PFSK-1 (cell line): ENCODE results near the gene ZNF471. TPM values are rescaled to one million over a fixed set of nuclear protein-coding genes. Genes with fewer than 3 reads are reported as not detected.

Source experiments
- FOXP2 ChIP-seq: optimal IDR thresholded peaks from 2 replicates; pipeline ENCODE3; 2011; ENCODE audit warnings: borderline replicate concordance, control low read depth, inconsistent platforms; ENCODE audit not compliant: insufficient read depth; ENCODE audit errors: extremely low read length, extremely low read depth
- POLR2AphosphoS5 ChIP-seq: IDR thresholded peaks from 2 replicates; pipeline ENCODE4 v1.6.1; 2012; ENCODE audit warnings: low read depth, mild to moderate bottlenecking, control low read depth, low read length, moderate library complexity
- SIN3A ChIP-seq: IDR thresholded peaks from 2 replicates; pipeline ENCODE4 v1.6.1; 2012; ENCODE audit warnings: mild to moderate bottlenecking, low read length, moderate library complexity, borderline replicate concordance; ENCODE audit not compliant: insufficient read depth
- TAF1 ChIP-seq: IDR thresholded peaks from 2 replicates; pipeline ENCODE4 v1.6.1; 2012; ENCODE audit warnings: low read length, control low read depth, borderline replicate concordance; ENCODE audit not compliant: insufficient read depth
- polyA plus RNA-seq: library from polyadenylated mRNA; unstranded; fragments of >200 nt; gene quantifications from one replicate; pipeline ENCODE4 v1.2.1, GENCODE V29; 2012; ENCODE audit warnings: low read depth, missing spikeins; ENCODE audit not compliant: insufficient read length
- TF ChIP-seq, protein P1 (sequence below), 2 experiments: IDR thresholded peaks; 2 replicates each; pipeline versions ENCODE4 v1.6.1 to v1.8.0; 2011 to 2012; ENCODE audit warnings: low read depth in 2 of 2, low read length in 2 of 2, control low read depth in 1 of 2, inconsistent platforms in 1 of 2, mild to moderate bottlenecking in 1 of 2, moderate library complexity in 1 of 2; ENCODE audit not compliant: insufficient read depth in 1 of 2

ZNF471 gene
- polyA plus RNA-seq, result 0.55 TPM

DNA sequence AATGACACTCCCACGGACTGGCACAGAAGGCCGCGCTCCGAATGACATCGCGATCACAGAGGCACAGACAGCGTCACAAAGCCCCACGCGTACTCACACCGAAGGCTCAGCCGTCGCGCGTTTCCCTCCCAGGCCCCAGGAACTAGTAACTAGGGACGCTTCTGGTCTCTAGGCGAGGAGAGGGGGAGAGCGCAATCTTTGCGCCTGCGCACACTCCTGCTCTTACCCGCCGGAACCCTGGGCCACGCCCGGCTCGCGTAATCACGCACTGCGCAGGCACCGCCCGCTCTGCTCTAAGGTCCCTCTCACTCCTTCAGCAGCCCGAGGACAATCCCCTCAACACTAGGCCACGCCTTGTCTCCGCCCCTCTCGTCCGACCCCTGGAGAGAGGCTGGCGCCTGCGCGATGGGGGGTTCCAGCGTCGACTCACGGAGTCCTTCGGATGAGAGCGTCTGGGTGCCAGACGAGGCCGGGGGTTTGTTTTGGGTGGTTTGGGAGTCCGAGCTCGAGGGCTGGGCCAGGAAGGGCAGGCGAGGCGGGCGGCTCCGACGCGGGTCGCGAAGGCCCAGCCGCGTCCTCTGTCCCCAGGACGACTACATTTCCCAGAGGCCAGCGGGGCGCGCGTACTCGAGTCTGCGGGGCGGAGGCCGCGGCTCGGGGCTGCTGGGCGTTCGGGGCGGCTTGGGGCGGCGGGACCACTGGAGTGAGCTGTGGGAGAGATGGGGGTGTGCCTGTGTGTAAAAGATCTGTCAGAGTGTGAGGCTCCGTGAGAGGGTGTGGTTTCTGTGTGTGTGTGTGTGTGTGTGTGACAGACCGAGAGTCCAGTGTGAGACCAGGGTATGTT is at the start of gene ZNF471:
ZNF471 (plus strand) TSS at position 410 of the 844 bp plus-strand sequence. CDS start 3,717 bp downstream, outside the sequence.
- TF ChIP-seq SIN3A (no peak), POLR2AphosphoS5 (peak; percentile 52; the same call in 1 of the 2 replicates), FOXP2 (peak; percentile 36), TAF1 (no peak)
- TF ChIP-seq, protein P1, sequence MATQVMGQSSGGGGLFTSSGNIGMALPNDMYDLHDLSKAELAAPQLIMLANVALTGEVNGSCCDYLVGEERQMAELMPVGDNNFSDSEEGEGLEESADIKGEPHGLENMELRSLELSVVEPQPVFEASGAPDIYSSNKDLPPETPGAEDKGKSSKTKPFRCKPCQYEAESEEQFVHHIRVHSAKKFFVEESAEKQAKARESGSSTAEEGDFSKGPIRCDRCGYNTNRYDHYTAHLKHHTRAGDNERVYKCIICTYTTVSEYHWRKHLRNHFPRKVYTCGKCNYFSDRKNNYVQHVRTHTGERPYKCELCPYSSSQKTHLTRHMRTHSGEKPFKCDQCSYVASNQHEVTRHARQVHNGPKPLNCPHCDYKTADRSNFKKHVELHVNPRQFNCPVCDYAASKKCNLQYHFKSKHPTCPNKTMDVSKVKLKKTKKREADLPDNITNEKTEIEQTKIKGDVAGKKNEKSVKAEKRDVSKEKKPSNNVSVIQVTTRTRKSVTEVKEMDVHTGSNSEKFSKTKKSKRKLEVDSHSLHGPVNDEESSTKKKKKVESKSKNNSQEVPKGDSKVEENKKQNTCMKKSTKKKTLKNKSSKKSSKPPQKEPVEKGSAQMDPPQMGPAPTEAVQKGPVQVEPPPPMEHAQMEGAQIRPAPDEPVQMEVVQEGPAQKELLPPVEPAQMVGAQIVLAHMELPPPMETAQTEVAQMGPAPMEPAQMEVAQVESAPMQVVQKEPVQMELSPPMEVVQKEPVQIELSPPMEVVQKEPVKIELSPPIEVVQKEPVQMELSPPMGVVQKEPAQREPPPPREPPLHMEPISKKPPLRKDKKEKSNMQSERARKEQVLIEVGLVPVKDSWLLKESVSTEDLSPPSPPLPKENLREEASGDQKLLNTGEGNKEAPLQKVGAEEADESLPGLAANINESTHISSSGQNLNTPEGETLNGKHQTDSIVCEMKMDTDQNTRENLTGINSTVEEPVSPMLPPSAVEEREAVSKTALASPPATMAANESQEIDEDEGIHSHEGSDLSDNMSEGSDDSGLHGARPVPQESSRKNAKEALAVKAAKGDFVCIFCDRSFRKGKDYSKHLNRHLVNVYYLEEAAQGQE (IDR thresholded peaks at IDR 0.05; ENCODE audit: insufficient read depth in 1 of 2, low read depth in 2 of 2, low read length in 2 of 2), result no peak

DNA sequence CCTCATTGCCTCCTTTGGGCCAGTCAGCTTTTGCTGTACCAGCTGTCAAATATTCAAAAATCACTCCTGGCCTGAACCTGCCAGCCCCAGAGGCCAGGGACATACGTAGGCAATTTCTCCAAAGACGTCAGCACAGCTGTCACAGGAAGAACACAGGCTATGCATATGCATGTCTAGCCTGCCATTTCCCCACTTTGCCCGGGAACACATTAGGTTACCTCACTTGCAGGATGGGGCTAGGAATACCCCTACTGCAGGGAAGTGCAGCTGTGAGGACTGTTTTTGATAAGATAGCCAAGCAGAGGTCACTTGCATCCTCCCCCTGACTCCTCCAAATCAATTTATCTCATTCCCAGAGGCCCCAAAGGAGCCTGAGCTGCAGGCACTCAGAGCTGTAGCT is 33.3 kb upstream of the ZNF471 start:
- TF ChIP-seq POLR2AphosphoS5, result no peak
- TF ChIP-seq TAF1, result no peak
- no peak for TF ChIP-seq SIN3A
- no peak for TF ChIP-seq FOXP2
- TF ChIP-seq, protein P1 (IDR thresholded peaks at IDR 0.05; ENCODE audit: insufficient read depth in 1 of 2, low read depth in 2 of 2, low read length in 2 of 2), result no peak

DNA sequence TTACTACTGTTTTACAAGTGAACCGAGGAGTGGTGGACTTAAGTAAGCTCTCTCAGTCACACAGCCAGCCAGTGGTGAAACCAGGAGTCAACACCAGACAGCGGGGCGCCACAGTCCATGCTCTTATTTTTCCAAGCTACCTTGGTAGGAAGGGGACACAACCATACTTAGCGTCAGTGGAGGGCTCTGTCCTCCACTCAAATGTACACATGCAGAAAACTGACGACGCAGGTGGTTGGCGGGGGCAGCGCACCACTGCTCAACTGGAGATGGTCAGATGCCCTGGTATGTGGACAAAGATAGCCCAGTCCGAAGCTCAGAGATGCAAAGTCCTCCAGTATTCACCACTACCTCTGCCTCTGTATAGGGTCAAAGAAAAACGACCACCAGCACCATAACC is 31.6 kb upstream of the ZNF471 start:
- no peak for TF ChIP-seq FOXP2
- TF ChIP-seq, protein P1 (IDR thresholded peaks at IDR 0.05; ENCODE audit: insufficient read depth in 1 of 2, low read depth in 2 of 2, low read length in 2 of 2), result no peak

DNA sequence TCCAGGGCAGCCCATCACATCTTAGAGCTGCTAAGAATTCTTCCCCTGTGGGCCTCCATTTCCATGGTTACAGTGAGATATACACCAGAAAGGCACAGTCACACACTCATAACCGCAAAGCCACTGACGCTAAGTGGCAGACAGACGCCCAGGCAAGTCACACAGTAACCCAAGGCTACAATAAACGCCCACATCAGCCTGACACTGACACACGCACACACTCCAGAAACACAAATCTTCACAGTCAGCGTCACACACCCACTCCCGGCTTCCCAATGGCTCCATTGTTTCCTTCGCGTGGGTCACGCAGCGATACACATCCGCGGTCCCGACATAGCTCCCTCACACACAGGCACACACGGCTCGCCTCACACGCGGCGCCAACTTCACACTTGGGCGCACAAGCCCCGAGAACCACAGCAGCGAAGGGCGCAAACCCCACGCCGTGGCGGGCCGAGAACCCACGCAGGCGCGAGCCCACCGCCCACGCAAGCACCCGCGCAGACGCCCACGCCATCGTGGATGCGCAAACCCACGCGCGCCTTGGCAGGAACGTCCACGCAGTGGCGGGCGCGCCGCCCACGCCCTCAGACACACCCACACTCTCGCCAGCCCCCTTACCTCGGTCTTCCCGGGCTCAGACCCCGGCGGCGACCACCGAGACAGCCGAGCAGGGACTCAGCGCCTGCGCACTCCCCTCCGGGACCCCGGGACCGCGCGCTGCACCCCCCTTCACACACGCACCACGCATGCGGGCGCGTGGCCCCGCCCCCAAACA is 30.8 kb upstream of the ZNF471 start, which contains the start of gene ZNF667:
ZNF667 (minus strand) TSS at position 695 of the 778 bp plus-strand sequence. CDS start 14,975 bp downstream, outside the sequence.
- TF ChIP-seq TAF1, result no peak
- TF ChIP-seq POLR2AphosphoS5, result no peak
- no peak for TF ChIP-seq FOXP2
- TF ChIP-seq SIN3A, result no peak
- TF ChIP-seq, protein P1 (IDR thresholded peaks at IDR 0.05; ENCODE audit: insufficient read depth in 1 of 2, low read depth in 2 of 2, low read length in 2 of 2), result no peak
